ENCODE results near the gene PDE6H.
A peak's percentile ranks its signal among the peaks of the same experiment; 100 is the strongest.

DNA sequence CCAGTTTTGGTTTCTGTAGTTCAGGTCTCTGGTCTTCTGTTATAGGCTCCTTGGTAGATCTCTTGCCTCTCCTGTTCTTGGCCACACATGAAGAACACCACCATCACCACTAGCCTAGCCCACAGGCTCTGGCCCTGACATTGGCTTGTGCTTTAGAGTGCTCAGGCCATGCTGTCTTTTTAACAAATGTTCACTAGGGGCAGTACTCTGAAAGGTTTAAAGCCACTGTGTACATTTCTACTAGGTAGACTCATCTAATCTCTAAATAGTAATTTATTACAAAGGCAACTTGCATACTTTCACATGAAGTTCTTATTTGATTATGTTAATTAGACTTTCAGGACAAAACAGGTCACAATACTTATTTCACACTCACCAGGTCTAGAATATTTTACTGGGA is 38.3 kb downstream of the PDE6H start:
- no peak for TF ChIP-seq SP1 (IDR thresholded peaks at IDR 0.05; ENCODE audit: low read depth, low read length)
- TF ChIP-seq POLR2A (IDR thresholded peaks at IDR 0.05; ENCODE audit: low read depth, low read length): no peak
- no peak for TF ChIP-seq RAD21 (IDR thresholded peaks at IDR 0.05; ENCODE audit: insufficient read depth, low read depth, low read length)
- TF ChIP-seq, protein P1, sequence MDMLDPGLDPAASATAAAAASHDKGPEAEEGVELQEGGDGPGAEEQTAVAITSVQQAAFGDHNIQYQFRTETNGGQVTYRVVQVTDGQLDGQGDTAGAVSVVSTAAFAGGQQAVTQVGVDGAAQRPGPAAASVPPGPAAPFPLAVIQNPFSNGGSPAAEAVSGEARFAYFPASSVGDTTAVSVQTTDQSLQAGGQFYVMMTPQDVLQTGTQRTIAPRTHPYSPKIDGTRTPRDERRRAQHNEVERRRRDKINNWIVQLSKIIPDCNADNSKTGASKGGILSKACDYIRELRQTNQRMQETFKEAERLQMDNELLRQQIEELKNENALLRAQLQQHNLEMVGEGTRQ (IDR thresholded peaks at IDR 0.05; ENCODE audit: borderline replicate concordance, low read depth, low read length): no peak
- TF ChIP-seq, protein P2, sequence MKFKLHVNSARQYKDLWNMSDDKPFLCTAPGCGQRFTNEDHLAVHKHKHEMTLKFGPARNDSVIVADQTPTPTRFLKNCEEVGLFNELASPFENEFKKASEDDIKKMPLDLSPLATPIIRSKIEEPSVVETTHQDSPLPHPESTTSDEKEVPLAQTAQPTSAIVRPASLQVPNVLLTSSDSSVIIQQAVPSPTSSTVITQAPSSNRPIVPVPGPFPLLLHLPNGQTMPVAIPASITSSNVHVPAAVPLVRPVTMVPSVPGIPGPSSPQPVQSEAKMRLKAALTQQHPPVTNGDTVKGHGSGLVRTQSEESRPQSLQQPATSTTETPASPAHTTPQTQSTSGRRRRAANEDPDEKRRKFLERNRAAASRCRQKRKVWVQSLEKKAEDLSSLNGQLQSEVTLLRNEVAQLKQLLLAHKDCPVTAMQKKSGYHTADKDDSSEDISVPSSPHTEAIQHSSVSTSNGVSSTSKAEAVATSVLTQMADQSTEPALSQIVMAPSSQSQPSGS (IDR thresholded peaks at IDR 0.05; ENCODE audit: low read length): no peak
- no peak for TF ChIP-seq FOS (IDR thresholded peaks at IDR 0.05; ENCODE audit: borderline replicate concordance, extremely low read depth, insufficient read length)
- TF ChIP-seq, protein P3, sequence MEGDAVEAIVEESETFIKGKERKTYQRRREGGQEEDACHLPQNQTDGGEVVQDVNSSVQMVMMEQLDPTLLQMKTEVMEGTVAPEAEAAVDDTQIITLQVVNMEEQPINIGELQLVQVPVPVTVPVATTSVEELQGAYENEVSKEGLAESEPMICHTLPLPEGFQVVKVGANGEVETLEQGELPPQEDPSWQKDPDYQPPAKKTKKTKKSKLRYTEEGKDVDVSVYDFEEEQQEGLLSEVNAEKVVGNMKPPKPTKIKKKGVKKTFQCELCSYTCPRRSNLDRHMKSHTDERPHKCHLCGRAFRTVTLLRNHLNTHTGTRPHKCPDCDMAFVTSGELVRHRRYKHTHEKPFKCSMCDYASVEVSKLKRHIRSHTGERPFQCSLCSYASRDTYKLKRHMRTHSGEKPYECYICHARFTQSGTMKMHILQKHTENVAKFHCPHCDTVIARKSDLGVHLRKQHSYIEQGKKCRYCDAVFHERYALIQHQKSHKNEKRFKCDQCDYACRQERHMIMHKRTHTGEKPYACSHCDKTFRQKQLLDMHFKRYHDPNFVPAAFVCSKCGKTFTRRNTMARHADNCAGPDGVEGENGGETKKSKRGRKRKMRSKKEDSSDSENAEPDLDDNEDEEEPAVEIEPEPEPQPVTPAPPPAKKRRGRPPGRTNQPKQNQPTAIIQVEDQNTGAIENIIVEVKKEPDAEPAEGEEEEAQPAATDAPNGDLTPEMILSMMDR (IDR thresholded peaks at IDR 0.05 in 2 of 3, conservative IDR thresholded peaks at IDR 0.05 in 1 of 3; ENCODE audit: control insufficient read depth in 2 of 3, extremely low read depth in 1 of 3, insufficient read depth in 1 of 3, low read depth in 3 of 3, low read length in 3 of 3): peak; percentile 13 to 34 (median 30); a peak in 3 of 6 replicates
- TF ChIP-seq, protein P4, sequence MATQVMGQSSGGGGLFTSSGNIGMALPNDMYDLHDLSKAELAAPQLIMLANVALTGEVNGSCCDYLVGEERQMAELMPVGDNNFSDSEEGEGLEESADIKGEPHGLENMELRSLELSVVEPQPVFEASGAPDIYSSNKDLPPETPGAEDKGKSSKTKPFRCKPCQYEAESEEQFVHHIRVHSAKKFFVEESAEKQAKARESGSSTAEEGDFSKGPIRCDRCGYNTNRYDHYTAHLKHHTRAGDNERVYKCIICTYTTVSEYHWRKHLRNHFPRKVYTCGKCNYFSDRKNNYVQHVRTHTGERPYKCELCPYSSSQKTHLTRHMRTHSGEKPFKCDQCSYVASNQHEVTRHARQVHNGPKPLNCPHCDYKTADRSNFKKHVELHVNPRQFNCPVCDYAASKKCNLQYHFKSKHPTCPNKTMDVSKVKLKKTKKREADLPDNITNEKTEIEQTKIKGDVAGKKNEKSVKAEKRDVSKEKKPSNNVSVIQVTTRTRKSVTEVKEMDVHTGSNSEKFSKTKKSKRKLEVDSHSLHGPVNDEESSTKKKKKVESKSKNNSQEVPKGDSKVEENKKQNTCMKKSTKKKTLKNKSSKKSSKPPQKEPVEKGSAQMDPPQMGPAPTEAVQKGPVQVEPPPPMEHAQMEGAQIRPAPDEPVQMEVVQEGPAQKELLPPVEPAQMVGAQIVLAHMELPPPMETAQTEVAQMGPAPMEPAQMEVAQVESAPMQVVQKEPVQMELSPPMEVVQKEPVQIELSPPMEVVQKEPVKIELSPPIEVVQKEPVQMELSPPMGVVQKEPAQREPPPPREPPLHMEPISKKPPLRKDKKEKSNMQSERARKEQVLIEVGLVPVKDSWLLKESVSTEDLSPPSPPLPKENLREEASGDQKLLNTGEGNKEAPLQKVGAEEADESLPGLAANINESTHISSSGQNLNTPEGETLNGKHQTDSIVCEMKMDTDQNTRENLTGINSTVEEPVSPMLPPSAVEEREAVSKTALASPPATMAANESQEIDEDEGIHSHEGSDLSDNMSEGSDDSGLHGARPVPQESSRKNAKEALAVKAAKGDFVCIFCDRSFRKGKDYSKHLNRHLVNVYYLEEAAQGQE (IDR thresholded peaks at IDR 0.05; ENCODE audit: low read depth, low read length): no peak
- TF ChIP-seq EP300 (IDR thresholded peaks at IDR 0.05; ENCODE audit: borderline replicate concordance in 1 of 2, control insufficient read depth in 1 of 2, low read depth in 2 of 2, low read length in 2 of 2): no peak
- TF ChIP-seq SIX5 (IDR thresholded peaks at IDR 0.05; ENCODE audit: low read depth, low read length, severe bottlenecking): no peak
- no peak for TF ChIP-seq ZNF207 (IDR thresholded peaks at IDR 0.05; ENCODE audit: borderline replicate concordance)
- TF ChIP-seq ZNF274 (IDR thresholded peaks at IDR 0.05; ENCODE audit: insufficient read depth, insufficient read length): no peak
- no peak for TF ChIP-seq CHD2 (IDR thresholded peaks at IDR 0.05; ENCODE audit: borderline replicate concordance, low read depth, low read length)
